NCI-H345 treated with DMSO at 0.1 percent for 48 hours (cell line): ENCODE results near the gene NCAPD3.
"Not testable (repeated sequence)": the region's sequence is repeated elsewhere in the genome, so short reads cannot be mapped to it uniquely, and the experiment has no call there.

Experiments used
- DNase-seq: peaks from one replicate; lab custom pipeline; 2025; ENCODE audit not compliant: unreplicated experiment; lab: John Stamatoyannopoulos, UW

Gene NCAPD3

GRCh38 chr11:134229126-134229790, 5.5 kb upstream of the NCAPD3 start:
- no peak for DNase-seq

GRCh38 chr11:134228625-134229024, 4.9 kb upstream of the NCAPD3 start:
- no peak for DNase-seq

GRCh38 chr11:134226806-134227325, 3.1 kb upstream of the NCAPD3 start:
- no peak for DNase-seq

- DNase-seq: peak; percentile 42
These were observed 1.2 kb upstream of the NCAPD3 start for GRCh38 chr11:134224710-134225664.

GRCh38 chr11:134223121-134223520, 646 bp downstream of the NCAPD3 start:
- no peak for DNase-seq

- no peak for DNase-seq
These were observed 7.0 kb downstream of the NCAPD3 start for GRCh38 chr11:134216816-134217215.

- DNase-seq: no peak
These were observed 7.9 kb downstream of the NCAPD3 start for GRCh38 chr11:134215836-134216235.

- DNase-seq: no peak
These were observed 16.1 kb downstream of the NCAPD3 start for GRCh38 chr11:134207538-134208239.

GRCh38 chr11:134206185-134206584, 17.6 kb downstream of the NCAPD3 start:
- no peak for DNase-seq

GRCh38 chr11:134205729-134206128, 18.0 kb downstream of the NCAPD3 start:
- no peak for DNase-seq

GRCh38 chr11:134202661-134203060, 21.1 kb downstream of the NCAPD3 start:
- DNase-seq: no peak

- no peak for DNase-seq
These were observed 23.1 kb downstream of the NCAPD3 start for GRCh38 chr11:134200688-134201087.

GRCh38 chr11:134199531-134199930, 24.2 kb downstream of the NCAPD3 start:
- no peak for DNase-seq

- no peak for DNase-seq
These were observed 27.0 kb downstream of the NCAPD3 start for GRCh38 chr11:134196756-134197155.

- not testable (repeated sequence) for DNase-seq
These were observed 35.7 kb downstream of the NCAPD3 start for GRCh38 chr11:134188092-134188491.

- no peak for DNase-seq
These were observed 42.1 kb downstream of the NCAPD3 start for GRCh38 chr11:134181707-134182106.

GRCh38 chr11:134178032-134178674, 45.6 kb downstream of the NCAPD3 start:
- no peak for DNase-seq

GRCh38 chr11:134176284-134176683, 47.5 kb downstream of the NCAPD3 start:
- no peak for DNase-seq

- DNase-seq: no peak
These were observed 50.5 kb downstream of the NCAPD3 start for GRCh38 chr11:134173296-134173695.

- no peak for DNase-seq
These were observed 51.8 kb downstream of the NCAPD3 start for GRCh38 chr11:134171951-134172350.

- no peak for DNase-seq
These were observed 52.9 kb downstream of the NCAPD3 start for GRCh38 chr11:134170919-134171281.
